ENCODE data around the gene EFCAB6.

EFCAB6 gene

GRCh38 chr22:43526117-43526655, 285.9 kb downstream of the EFCAB6 start:
- DNase-seq = no peak

- no peak for DNase-seq
These were observed 290.4 kb downstream of the EFCAB6 start for GRCh38 chr22:43521716-43522115.

- DNase-seq = no peak
These were observed 291.5 kb downstream of the EFCAB6 start for GRCh38 chr22:43520632-43521039.

GRCh38 chr22:43516996-43517635, 295.0 kb downstream of the EFCAB6 start:
- DNase-seq = no peak

GRCh38 chr22:43516386-43516785, 295.7 kb downstream of the EFCAB6 start:
- no peak for DNase-seq

DNA sequence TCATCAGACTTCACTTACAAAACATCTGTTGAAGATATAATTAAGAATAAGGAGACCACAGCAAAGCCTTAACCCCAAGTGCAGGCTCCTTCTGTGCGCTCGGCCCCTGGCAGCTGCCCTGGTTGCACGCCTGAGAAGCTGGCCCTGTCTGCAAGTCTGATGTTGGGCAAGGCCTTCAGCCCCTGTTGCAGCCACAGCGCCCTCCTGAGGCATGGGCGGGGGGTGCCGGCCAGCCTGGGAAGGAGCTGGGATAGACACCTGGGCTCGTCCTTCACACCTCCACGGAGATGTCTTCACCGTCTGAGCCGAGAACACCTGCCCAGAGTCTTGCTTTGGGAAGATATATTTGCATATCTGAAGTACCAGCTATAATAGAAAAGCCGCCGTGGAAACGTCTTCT, 296.2 kb downstream of the EFCAB6 start:
- DNase-seq = no peak

GRCh38 chr22:43515411-43515810, 296.7 kb downstream of the EFCAB6 start:
- no peak for DNase-seq

- no peak for DNase-seq
These were observed 297.5 kb downstream of the EFCAB6 start for GRCh38 chr22:43514476-43515157.

DNA sequence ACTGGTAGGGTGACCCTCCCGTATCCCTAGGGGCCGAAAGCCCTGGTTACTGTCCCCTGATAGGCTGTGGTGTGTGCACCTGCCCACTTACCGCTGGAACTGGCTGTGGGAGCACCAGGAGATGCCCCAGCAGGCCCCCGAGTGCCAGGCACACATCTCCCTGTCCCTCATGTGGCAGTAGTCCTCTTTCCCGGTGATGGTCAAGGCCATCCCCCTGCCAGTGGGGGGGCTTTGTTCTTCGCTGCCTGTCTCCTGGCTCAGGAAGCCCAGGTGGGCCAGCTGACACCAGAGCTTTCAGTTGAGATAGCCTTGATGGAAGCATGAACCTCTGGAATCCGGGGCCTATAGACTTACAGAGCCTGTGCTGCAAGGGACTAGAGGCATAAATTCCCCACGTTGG, 299.8 kb downstream of the EFCAB6 start:
- no peak for DNase-seq

DNA sequence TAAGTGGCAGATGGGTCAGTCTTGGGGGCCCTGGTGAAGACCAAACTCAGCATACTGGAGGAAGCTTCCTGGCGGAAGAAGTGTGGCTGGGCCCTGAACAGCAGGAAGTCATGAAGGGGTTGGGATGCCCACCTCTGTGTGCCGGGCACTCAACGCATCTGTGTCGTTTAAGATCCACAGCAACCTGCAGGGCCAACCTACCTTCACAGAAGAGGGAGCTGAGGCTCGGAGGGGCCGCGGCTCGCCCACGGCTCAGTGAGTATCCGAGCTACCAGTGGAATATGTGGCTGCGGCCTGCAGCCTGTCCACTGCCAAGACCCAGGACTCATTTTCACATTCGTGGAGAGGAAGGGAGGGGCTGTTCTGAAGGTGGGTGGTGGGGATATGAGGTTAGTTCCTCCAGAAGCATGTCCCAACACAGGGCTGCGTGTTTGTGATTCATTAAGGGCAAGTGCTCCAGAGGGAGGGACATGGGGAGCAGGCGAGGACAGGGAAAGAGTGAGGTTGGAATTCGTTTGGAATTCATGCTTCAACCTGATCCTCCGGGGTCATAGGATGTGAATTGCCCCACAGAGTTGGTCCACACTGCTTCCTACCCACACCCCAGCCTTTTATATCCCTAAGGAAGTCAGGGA, 300.7 kb downstream of the EFCAB6 start:
- no peak for DNase-seq

GRCh38 chr22:43510281-43511070, 301.6 kb downstream of the EFCAB6 start:
- DNase-seq = no peak

- no peak for DNase-seq
These were observed 302.8 kb downstream of the EFCAB6 start for GRCh38 chr22:43509337-43509736.

DNA sequence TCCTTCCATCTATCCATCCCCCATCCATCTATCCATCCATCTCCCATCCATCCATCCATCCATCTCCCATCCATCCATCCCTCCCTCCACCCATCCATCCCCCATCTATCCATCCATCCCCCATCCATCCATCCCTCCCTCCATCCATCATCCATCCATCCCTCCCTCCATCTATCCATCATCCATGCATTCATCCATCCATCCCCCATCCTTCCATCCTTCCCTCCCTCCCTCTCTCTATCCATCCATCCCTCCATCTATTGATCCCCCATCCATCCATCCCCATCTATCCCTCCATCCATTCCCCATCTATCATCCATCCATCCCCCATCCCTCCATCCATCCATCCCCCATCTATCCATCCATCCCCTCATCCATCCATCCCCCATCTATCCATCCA, 303.6 kb downstream of the EFCAB6 start:
- no peak for DNase-seq

DNA sequence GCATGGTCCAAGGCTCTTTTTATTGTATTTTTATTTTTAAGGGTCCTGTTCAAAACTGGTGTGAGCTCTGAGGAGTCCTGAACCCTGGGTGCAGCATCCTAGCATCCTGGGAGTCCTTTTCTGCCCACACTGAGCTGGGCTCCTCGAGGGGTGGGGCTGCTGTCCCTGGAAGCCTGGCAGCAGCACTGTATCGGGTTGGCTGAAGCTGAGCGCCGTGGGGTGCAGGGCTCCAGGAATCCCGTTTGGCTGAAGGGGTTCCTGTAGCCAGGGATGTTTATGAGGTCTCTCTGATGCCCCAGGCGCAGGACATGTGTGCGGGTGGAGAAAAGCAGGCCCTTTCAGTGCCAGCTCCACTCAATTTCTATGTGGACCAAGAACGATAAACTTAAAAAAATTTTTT, 304.9 kb downstream of the EFCAB6 start:
- no peak for DNase-seq

DNA sequence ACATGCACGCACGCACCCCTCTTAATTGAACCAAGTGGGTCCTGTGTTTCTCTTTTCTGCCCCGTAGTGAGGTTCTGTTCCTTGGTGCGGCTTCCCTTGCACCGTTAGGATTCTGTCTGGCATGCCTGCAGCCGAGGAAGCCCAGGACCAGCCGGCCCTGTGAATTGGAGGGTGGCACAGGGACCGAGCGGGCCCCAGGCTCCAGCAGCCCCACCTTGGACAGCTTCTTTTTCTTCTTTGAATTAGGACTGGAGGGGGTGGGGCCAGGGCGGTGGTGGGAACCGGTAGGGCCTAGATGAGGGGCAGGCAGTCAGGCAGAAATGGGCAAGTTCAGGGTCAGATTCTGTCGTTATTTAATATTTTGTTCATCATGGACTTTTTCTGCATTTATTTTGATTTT, 305.6 kb downstream of the EFCAB6 start:
- DNase-seq = no peak

DNA sequence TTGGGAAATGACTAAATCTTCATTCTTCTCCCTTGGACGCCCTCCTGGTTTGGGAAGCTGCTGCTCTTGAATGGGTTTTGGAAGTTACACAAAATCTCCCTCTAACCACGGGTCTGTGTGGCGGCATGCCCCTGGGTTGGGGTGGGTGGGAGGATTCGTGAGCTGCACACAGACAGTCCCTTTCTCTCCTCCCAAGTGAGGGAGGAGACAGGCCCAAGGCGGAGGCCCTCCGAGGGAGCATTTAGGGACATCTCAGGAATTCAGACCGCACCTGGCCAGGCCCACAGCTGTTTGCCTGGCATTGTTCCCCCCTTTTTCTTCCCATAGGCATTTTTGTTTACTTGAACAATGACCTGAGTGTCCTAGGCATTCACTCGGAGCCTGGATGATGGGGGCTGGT, 306.2 kb downstream of the EFCAB6 start:
- DNase-seq = no peak

DNA sequence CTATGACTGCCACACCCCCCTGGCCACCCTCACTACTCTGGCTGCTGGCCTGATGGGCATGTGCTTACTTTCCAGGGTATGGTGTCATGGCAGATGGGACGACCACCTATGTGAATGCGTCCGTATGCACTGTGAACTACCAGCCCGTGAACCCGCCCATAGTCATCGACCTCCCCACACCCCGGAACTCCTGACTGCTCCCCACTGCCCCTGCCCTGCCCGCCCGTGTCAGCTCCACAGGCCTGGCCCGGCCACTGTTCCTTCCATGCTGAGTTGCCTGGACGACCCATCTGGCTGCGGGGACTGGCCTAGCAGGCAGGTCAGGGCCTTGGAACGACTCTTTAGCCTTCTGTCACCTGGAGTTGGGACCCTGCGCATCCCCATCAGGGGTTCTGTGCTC, 306.7 kb downstream of the EFCAB6 start:
- DNase-seq = no peak

DNA sequence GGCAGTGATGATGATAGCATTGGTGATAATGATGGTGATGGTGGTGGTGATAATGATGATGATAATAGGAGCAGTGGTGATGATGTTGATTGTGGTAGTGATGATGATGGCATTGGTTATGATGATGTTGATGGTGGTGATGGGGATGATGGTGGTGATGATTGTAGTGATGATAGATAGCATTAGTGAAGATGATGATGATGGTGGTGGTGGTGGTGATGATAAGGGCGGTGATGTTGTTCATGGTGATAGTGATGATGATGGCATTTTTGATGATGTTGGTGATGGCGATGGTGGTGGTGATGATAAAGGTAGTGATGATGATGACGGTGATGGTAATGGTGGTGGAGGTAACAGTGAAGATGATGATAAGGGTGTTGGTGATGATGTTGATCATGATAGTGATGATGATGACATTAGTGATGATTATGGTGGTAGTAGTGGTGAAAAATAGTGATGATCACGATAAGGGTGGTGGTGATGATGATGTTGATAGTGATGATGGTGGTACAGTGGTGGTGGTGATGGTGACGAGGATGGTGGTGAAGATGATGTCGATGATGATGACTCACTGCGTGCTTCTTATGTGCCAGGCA, 307.3 kb downstream of the EFCAB6 start:
- no peak for DNase-seq

DNA sequence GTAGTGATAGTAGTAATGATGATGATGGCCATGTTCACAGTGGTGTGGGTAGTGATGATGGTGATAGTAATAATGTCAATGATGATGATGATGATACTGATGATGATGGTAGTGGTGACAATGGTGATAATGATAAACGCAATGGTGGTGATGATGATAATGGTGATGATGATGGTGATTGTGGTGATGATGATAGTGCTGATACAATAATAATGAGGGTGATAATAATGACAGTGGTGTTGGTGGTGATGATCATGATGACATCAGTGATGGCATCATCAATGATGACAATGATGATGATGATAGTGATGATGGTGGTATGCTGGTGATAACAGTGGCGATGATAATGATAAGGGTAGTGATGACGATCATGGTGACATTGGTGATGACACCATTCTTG, 308.0 kb downstream of the EFCAB6 start:
- DNase-seq = no peak

DNA sequence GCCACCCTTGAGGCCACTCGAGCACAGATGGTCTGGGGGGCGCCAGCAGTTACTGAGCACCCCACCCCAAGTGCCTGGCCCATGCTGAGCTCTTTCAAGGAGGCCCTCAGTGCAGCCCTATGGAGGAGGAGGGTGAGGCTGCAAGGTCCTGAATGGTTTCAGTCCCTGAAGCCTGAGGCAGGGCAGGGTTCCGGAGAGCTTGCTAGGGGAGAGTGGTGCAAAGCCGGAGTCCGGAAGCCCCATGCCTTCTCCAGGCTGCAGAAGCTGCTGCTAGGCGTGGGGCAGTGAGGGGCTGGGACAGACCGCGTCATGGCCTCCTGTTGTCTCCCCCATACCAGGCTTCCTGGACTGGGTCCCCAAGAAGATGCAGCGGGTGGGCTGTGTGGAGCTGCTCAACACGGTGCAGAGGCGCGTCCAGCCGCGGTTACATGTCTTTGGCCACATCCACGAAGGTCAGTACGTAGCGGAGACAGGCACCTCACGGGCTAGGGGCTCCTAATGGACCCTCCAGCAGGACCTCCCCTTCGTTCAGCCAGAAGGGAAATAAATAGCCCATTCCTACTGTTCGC, 309.7 kb downstream of the EFCAB6 start:
- DNase-seq = no peak

GRCh38 chr22:43501878-43502277, 310.2 kb downstream of the EFCAB6 start:
- no peak for DNase-seq

Measured in NCI-H510A treated with DMSO at 0.1 percent for 48 hours (cell line).